NT2/D1 (cell line): ENCODE data around the gene SLC28A1.

Source experiments
- SUZ12 ChIP-seq: IDR thresholded peaks from 2 replicates; pipeline ENCODE4 v1.6.1; 2011; ENCODE audit not compliant: insufficient read length, insufficient read depth; ENCODE audit errors: extremely low read depth
- YY1 ChIP-seq: IDR thresholded peaks from 2 replicates; pipeline ENCODE4 v1.6.1; 2011; ENCODE audit not compliant: insufficient read length, insufficient read depth
- ZNF274 ChIP-seq: IDR thresholded peaks from 2 replicates; pipeline ENCODE4 v1.6.1; 2011; ENCODE audit warnings: mild to moderate bottlenecking, low read depth, low read length

- TF ChIP-seq YY1 (no peak), SUZ12 (no peak), ZNF274 (no peak)
These were observed 96.7 kb downstream of the SLC28A1 start for GRCh38 chr15:84981054-84981710.
